HG02759 (cell line): ENCODE measurements around the gene ATF4.
A peak's percentile ranks its signal among the peaks of the same experiment; 100 is the strongest.

Source experiments
- ATAC-seq: cut with Tn5 transposase; IDR thresholded peaks from one replicate; pipeline ENCODE4 v1.9.1; 2021; ENCODE audit warnings: mild to moderate bottlenecking, moderate library complexity; ENCODE audit not compliant: unreplicated experiment

ATF4 gene

GRCh38 chr22:39528080-39528661, 7.8 kb downstream of the ATF4 start:
- no peak for ATAC-seq

GRCh38 chr22:39528681-39529486, 8.5 kb downstream of the ATF4 start:
- peak; percentile 33 for ATAC-seq

GRCh38 chr22:39529487-39529851, 9.1 kb downstream of the ATF4 start:
- ATAC-seq, result no peak

GRCh38 chr22:39530116-39530515, 9.8 kb downstream of the ATF4 start:
- no peak for ATAC-seq

- no peak for ATAC-seq
These were observed 10.4 kb downstream of the ATF4 start for GRCh38 chr22:39530692-39531331.

GRCh38 chr22:39532215-39533073, 12.1 kb downstream of the ATF4 start, which contains the start of gene RPS19BP1:
Gene RPS19BP1, minus strand, starts transcription at chr22:39532748. Its CDS starts 10 bp downstream, at chr22:39532738.
- peak; percentile 81 for ATAC-seq

- no peak for ATAC-seq
These were observed 13.7 kb downstream of the ATF4 start for GRCh38 chr22:39534092-39534506.

GRCh38 chr22:39534591-39535356, 14.4 kb downstream of the ATF4 start:
- ATAC-seq, result no peak

- ATAC-seq, result no peak
These were observed 15.0 kb downstream of the ATF4 start for GRCh38 chr22:39535357-39535725.

- no peak for ATAC-seq
These were observed 15.6 kb downstream of the ATF4 start for GRCh38 chr22:39535831-39536449.

- ATAC-seq, result no peak
These were observed 16.3 kb downstream of the ATF4 start for GRCh38 chr22:39536711-39537110.

- no peak for ATAC-seq
These were observed 17.6 kb downstream of the ATF4 start for GRCh38 chr22:39537975-39538374.

- ATAC-seq, result no peak
These were observed 22.7 kb downstream of the ATF4 start for GRCh38 chr22:39543095-39543494.

GRCh38 chr22:39545386-39546365, 25.3 kb downstream of the ATF4 start:
- no peak for ATAC-seq

GRCh38 chr22:39546889-39547586, 26.7 kb downstream of the ATF4 start:
- ATAC-seq, result no peak

GRCh38 chr22:39547587-39547947, 27.2 kb downstream of the ATF4 start:
- no peak for ATAC-seq

GRCh38 chr22:39553429-39553828, 33.1 kb downstream of the ATF4 start:
- no peak for ATAC-seq

- no peak for ATAC-seq
These were observed 33.8 kb downstream of the ATF4 start for GRCh38 chr22:39554151-39554550.
